Kidney tubule cell (primary cell): ENCODE data around the gene APBB2.

Source experiments
- DNase-seq: peaks from one replicate; pipeline ENCODE4 v3.0.0-alpha.2; 2018; ENCODE audit warnings: low spot score

Gene APBB2

GRCh38 chr4:41215969-41216293 is 1.6 kb upstream of the APBB2 start:
- DNase-seq, result no peak

GRCh38 chr4:41215155-41215554 is 813 bp upstream of the APBB2 start:
- DNase-seq, result no peak

- no peak for DNase-seq
These were observed 444 bp upstream of the APBB2 start for GRCh38 chr4:41214825-41215146.

GRCh38 chr4:41213625-41214135 is 662 bp downstream of the APBB2 start:
- peak; percentile 40 for DNase-seq

GRCh38 chr4:41212616-41213203 is 1.6 kb downstream of the APBB2 start:
- peak; percentile 78 for DNase-seq

GRCh38 chr4:41211951-41212615 is 2.3 kb downstream of the APBB2 start:
- no peak for DNase-seq

GRCh38 chr4:41209901-41210300 is 4.4 kb downstream of the APBB2 start:
- no peak for DNase-seq

GRCh38 chr4:41209187-41209586 is 5.2 kb downstream of the APBB2 start:
- peak; percentile 52 for DNase-seq

- DNase-seq, result peak; percentile 35
These were observed 7.0 kb downstream of the APBB2 start for GRCh38 chr4:41207291-41207831.

- peak; percentile 15 for DNase-seq
These were observed 8.4 kb downstream of the APBB2 start for GRCh38 chr4:41205854-41206460.

GRCh38 chr4:41205130-41205529 is 9.2 kb downstream of the APBB2 start:
- DNase-seq, result no peak

GRCh38 chr4:41204400-41204978 is 9.9 kb downstream of the APBB2 start:
- peak; percentile 94 for DNase-seq

GRCh38 chr4:41203841-41204240 is 10.5 kb downstream of the APBB2 start:
- no peak for DNase-seq

GRCh38 chr4:41202820-41203568 is 11.3 kb downstream of the APBB2 start:
- DNase-seq, result no peak

- no peak for DNase-seq
These were observed 12.0 kb downstream of the APBB2 start for GRCh38 chr4:41202356-41202755.

GRCh38 chr4:41200486-41201017 is 13.8 kb downstream of the APBB2 start:
- no peak for DNase-seq

- DNase-seq, result no peak
These were observed 14.6 kb downstream of the APBB2 start for GRCh38 chr4:41199788-41200187.

GRCh38 chr4:41197996-41198395 is 16.3 kb downstream of the APBB2 start:
- DNase-seq, result no peak

- DNase-seq, result no peak
These were observed 16.8 kb downstream of the APBB2 start for GRCh38 chr4:41197495-41197894.

- no peak for DNase-seq
These were observed 17.6 kb downstream of the APBB2 start for GRCh38 chr4:41196633-41197332.

- no peak for DNase-seq
These were observed 22.2 kb downstream of the APBB2 start for GRCh38 chr4:41192136-41192535.
